ENCODE data around the gene SAV1.

GRCh38 chr14:50688875-50689274, 20.8 kb upstream of the SAV1 start:
- no peak for TF ChIP-seq CTCF (IDR thresholded peaks at IDR 0.05; ENCODE audit: poor library complexity)
- TF ChIP-seq EZH2phosphoT487 (IDR thresholded peaks at IDR 0.05; ENCODE audit: low read depth, severe bottlenecking, unreplicated experiment) = no peak
- TF ChIP-seq EZH2 (IDR thresholded peaks at IDR 0.05; ENCODE audit: borderline replicate concordance) = no peak

Measured in hepatocyte (in vitro differentiated cells).